ENCODE results near the gene NADK2. TPM values are rescaled to one million over a fixed set of nuclear protein-coding genes. Genes with fewer than 3 reads are reported as not detected.

NADK2 gene
- total RNA-seq, 2 donors from 2014 or later, result 23.4 to 30.1 TPM

GRCh38 chr5:36227046-36227445 is 14.7 kb downstream of the NADK2 start:
- H3K27me3 ChIP-seq, result no peaks in the 10 kb centered on the region
- no peak overlapping the region for H3K27ac ChIP-seq
- no peak for TF ChIP-seq POLR2A (IDR thresholded peaks at IDR 0.05)
- TF ChIP-seq CTCF (IDR thresholded peaks at IDR 0.05), result no peak
- H3K4me1 ChIP-seq, result peaks cover 19% of the 10 kb centered on the region
- H3K4me3 ChIP-seq, result no peak overlapping the region
- ATAC-seq (no peak), DNase-seq (no peak)
- intact Hi-C loops (cut with DNase I), result no loop called here
- H3K36me3 ChIP-seq (replicated peaks in 1 of 2; ENCODE audit: insufficient read depth in 1 of 2, low read depth in 2 of 2), result peaks cover 0 to 8% of the 10 kb centered on the region in 2 donors
- H3K9me3 ChIP-seq, result no peaks in the 10 kb centered on the region

- Histone ChIP-seq H3K27me3 (no peaks in the 10 kb centered on the region), H3K4me3 (no peak overlapping the region), H3K9me3 (no peaks in the 10 kb centered on the region), H3K36me3 (replicated peaks in 1 of 2; ENCODE audit: insufficient read depth in 1 of 2, low read depth in 2 of 2) (peaks cover 0 to 8% of the 10 kb centered on the region in 2 donors), H3K27ac (no peak overlapping the region), H3K4me1 (no peaks in the 10 kb centered on the region)
- DNase-seq, result no peak
- intact Hi-C loops (cut with DNase I), result no loop called here
- ATAC-seq, result no peak
- 89 to 97% methylated on average over 1 of the region's 1 CpG for WGBS, 2 donors
- TF ChIP-seq CTCF (IDR thresholded peaks at IDR 0.05) (no peak), POLR2A (IDR thresholded peaks at IDR 0.05) (no peak)
These were observed 19.1 kb downstream of the NADK2 start for GRCh38 chr5:36222620-36223019.

GRCh38 chr5:36217988-36218387 is 23.7 kb downstream of the NADK2 start:
- 54 to 88% methylated on average over 1 of the region's 1 CpG for WGBS, 2 donors
- ATAC-seq (no peak), DNase-seq (no peak)
- TF ChIP-seq CTCF (IDR thresholded peaks at IDR 0.05) (no peak), POLR2A (IDR thresholded peaks at IDR 0.05) (no peak)
- intact Hi-C loops (cut with DNase I), result no loop called here
- no peak overlapping the region for H3K27ac ChIP-seq
- H3K36me3 ChIP-seq (replicated peaks in 1 of 2; ENCODE audit: insufficient read depth in 1 of 2, low read depth in 2 of 2), result peaks cover 0 to 8% of the 10 kb centered on the region in 2 donors
- H3K9me3 ChIP-seq, result no peaks in the 10 kb centered on the region
- H3K27me3 ChIP-seq, result no peaks in the 10 kb centered on the region
- no peaks in the 10 kb centered on the region for H3K4me1 ChIP-seq
- H3K4me3 ChIP-seq, result no peak overlapping the region

GRCh38 chr5:36217567-36217966 is 24.2 kb downstream of the NADK2 start:
- 48 to 51% methylated on average over 1 of the region's 1 CpG for WGBS, 2 donors
- DNase-seq (no peak), ATAC-seq (no peak)
- peaks cover 0 to 11% of the 10 kb centered on the region in 2 donors for H3K36me3 ChIP-seq (replicated peaks in 1 of 2; ENCODE audit: insufficient read depth in 1 of 2, low read depth in 2 of 2)
- no peaks in the 10 kb centered on the region for H3K9me3 ChIP-seq
- no peaks in the 10 kb centered on the region for H3K27me3 ChIP-seq
- TF ChIP-seq CTCF (IDR thresholded peaks at IDR 0.05) (no peak), POLR2A (IDR thresholded peaks at IDR 0.05) (no peak)
- no peak overlapping the region for H3K27ac ChIP-seq
- intact Hi-C loops (cut with DNase I), result no loop called here
- no peak overlapping the region for H3K4me3 ChIP-seq
- no peaks in the 10 kb centered on the region for H3K4me1 ChIP-seq

- WGBS, 2 donors, result 53 to 62% methylated on average over 2 of the region's 2 CpGs
- H3K9me3 ChIP-seq, result no peaks in the 10 kb centered on the region
- intact Hi-C loops (cut with DNase I), result no loop called here
- H3K4me3 ChIP-seq, result no peak overlapping the region
- H3K27me3 ChIP-seq, result no peaks in the 10 kb centered on the region
- DNase-seq, result no peak
- no peak overlapping the region for H3K27ac ChIP-seq
- no peak for TF ChIP-seq CTCF (IDR thresholded peaks at IDR 0.05)
- TF ChIP-seq POLR2A (IDR thresholded peaks at IDR 0.05), result no peak
- no peaks in the 10 kb centered on the region for H3K4me1 ChIP-seq
- H3K36me3 ChIP-seq (replicated peaks in 1 of 2; ENCODE audit: insufficient read depth in 1 of 2, low read depth in 2 of 2), result peaks cover 0 to 11% of the 10 kb centered on the region in 2 donors
- ATAC-seq, result no peak
These were observed 25.8 kb downstream of the NADK2 start for GRCh38 chr5:36215910-36216309.
